Activated naive CD8-positive, alpha-beta T cell treated with anti-CD3 and anti-CD28 coated beads, Interleukin-2, amount 50 U/mL, for 16 hours (primary cell): ENCODE results near the gene LRRTM4.

Source experiments
- DNase-seq: peaks from one replicate; pipeline ENCODE4 v3.0.0-alpha.2; 2020; ENCODE audit warnings: low read depth, low spot score

Gene LRRTM4

DNA sequence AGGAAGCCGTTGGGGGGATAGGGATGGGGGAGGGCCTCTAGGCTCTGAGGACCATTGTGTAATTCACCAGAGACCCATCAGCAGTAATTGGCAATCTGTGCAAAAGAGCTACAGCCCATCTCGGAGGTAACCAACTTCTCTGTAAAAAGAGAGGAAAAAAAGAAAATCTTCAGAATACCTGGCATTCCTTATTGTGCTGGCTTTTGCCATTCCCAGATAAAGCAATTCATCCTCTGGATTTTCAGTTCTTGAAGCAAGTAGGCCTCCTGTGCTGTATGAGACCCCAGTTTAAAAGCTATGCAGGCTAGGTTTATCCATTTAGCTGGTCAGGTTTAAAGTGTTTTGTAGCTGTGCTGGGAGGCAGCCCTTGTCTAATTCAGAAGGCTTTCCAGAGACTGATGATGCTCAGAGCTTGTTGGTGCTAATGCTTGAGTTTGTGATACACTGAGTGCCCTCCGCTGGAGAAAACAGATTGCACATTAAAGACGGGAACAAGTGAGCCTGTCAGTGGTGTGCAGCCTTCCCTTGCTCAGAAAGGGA, at the start of gene LRRTM4:
Gene LRRTM4, minus strand, starts transcription at position 446 of the 540 bp plus-strand sequence.
- DNase-seq = no peak

GRCh38 chr2:77571545-77571944, 49.4 kb upstream of the LRRTM4 start:
- DNase-seq = no peak

DNA sequence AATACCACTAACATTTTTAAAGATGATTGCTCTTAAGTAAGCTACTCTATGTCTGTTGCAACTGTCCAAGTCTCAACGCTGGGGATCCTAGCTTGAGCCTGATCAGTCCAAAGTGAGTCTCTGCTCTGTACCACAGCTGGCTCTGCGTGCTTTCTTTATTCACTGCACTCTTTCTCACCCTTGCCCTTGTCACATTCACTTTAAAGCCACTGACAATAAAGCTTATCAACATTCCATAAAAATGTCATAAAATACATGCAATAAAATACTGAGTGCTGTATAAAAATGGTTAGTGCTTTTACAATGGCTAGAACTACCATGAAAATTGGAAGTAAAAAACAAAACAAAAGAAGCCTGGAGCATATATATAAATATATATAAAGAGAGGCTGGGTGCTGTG, 45.5 kb upstream of the LRRTM4 start:
- no peak for DNase-seq

DNA sequence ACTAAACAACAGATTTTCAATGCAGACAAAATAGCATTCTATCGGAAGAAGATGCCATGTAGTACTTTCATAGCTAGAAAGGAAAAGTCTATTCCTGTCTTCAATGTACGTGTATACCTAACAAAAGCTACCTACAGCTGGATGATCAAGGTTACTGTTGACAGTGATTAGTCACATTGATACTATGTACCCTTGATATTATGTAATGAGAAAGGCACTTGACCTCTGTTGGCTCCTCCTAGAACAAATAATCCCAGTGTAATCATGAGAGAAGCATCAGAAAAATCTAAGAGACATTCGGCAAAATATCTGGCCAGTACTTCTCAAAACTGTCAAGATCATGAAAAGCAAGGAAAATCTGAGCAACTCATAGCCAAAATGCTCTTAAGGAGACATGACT, 44.4 kb upstream of the LRRTM4 start:
- DNase-seq = no peak

- no peak for DNase-seq
These were observed 44.0 kb upstream of the LRRTM4 start for GRCh38 chr2:77566131-77566530.

GRCh38 chr2:77552956-77553355, 30.8 kb upstream of the LRRTM4 start:
- no peak for DNase-seq

GRCh38 chr2:77538031-77538430, 15.9 kb upstream of the LRRTM4 start:
- no peak for DNase-seq

DNA sequence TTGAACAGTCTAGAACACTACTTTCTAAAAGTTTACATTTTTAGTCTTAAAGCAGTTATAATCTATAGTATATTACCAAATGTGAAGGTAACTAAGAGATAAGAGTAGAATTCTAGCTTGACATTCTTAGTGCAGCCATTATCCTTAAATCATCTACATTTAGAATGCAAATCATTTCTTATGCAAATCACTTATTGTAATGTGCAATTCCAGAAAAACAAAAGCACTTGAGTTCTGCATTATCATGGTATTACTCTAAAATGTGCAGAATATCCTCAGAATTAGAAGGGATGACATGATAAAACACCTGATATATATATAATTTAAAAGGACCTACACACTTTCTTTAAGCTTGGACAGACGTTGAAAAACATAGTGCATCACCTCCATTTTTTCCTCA, 712 bp upstream of the LRRTM4 start:
- DNase-seq = no peak

DNA sequence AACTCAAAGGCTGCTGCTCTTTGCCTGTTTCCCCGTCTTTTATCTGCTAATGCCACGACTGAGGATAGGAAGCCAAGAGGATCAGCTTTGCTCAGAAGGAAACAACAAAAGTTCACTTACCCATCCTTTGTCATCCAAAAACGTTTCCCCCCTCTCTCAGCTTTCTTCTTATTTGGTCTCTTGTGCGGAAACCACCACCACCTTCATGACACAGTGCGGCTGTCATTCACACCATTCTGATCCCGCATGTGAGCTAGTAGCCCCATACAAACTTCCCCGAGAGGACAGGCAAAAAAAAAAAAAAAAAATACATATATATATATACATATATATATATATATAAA, 656 bp downstream of the LRRTM4 start:
- no peak for DNase-seq

DNA sequence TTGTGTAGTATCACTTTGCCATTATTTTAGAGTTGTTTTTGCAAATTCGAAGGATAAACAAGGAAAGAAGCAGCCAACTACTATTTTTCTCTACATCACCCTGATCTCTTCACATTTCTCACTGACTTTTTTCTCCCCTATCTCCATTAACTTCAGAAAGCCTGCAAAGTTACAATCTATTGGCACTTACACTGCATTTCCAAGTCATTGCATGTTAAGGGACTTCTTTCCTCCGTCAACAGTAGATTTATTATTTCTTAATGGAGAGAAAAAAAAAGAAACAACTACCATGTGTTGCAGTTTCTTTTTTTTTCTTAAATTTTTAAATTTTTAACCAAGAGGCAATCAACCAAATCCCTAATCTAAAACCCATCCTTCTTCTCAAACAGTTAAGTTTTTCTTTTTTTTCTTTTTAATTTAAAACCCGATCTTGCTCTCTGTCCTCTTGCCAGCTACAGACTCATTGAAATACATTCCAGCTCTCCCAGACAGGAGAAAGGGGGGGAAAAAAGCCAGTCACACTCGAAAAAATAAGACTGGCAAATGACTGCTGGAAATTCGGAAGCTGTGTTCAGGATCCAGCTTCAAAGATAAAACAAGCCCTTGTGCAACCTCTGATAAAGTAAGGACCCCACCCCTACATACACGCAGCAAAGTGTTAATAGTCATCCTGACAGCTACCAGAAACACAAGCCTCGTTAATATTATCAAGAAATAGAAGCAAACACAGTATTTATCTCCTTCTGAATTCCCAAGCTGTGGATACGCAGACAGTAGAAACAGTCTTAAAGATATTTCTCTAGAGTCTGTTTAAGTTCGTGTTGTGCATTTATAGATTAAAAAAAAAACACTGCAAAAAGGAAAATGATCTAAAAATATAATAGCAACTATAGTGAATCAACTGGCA, 1.3 kb downstream of the LRRTM4 start:
- DNase-seq = no peak

DNA sequence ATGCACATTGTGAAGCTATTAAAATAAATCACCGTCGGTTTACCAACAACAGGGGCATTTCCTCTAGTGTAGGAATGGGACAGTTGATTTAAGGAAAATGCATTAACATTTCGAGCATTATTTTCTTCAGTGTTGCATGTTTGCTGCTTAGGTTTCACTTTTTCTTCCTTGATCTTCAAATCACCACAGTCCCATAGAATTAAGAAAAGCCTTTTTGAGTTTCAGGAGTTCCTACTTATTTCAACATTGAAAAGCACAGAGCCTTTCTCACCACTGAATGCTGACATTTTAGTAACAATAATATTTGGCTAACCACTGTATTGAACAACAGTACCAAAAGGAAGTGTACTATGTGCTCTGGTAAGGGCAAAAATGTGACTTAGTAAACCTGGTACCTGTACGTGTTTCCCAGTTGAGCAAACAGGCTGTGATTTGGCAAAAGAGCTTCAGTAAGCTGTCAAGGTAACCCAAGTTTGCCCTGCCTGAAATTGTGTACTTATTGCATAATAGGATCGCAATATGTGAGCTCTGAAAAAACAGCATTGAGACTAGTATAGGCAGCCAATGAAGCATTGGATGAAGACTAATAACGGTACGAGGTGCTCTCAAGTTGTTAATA, 2.2 kb downstream of the LRRTM4 start:
- no peak for DNase-seq

DNA sequence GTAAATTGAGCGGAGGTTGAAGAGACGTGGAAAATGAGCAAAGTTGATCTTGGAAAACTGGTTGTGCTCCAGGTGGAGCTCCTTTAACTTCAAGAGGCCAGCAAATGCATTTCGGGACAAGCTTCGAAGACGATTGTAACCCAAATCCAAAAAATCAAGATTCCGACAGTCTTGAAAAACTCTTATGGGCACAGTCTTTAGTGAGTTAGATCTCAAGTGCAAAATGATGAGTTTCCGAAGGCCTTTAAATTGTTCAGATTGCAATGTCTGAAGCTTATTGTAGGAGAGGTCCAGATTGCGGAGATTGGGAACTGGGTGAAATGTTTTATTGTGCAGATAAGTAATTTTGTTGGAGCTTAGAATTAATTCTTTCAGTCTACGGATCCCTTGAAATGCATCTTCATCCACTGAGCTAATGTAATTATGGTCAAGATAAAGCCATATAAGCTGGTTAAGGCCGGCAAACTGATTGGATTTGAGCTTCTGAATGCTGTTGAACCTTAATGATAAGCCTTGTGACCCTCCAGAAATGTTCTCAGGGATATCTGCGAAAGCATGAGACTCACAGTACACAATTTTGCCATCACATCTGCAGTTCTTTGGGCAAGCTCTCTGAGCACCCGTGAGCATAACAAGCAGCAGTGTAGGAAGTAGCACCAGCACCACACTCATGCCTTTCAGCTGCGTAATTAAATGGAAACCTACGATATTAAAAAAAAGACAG, 2.9 kb downstream of the LRRTM4 start:
- no peak for DNase-seq

- DNase-seq = no peak
These were observed 3.9 kb downstream of the LRRTM4 start for GRCh38 chr2:77518311-77518710.

- no peak for DNase-seq
These were observed 9.0 kb downstream of the LRRTM4 start for GRCh38 chr2:77513191-77513590.

DNA sequence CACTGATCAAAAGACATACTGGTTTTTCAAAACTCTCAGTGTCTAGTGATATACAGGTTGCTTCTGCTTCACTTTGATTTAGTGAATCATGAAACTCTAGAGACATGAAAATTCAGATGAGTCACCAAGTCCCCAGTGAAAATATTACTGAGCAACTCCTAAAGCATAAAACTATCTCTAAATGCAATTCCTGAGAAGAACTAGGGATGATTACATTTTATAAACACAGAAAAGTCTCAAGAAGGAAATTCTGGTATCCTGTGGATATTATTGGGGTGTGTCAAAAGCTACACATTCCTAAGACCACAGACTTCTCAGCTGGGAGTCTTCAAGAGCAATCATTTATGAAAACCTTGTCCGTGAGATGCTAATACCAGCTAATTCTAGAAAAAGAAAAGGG, 9.7 kb downstream of the LRRTM4 start:
- DNase-seq = no peak

DNA sequence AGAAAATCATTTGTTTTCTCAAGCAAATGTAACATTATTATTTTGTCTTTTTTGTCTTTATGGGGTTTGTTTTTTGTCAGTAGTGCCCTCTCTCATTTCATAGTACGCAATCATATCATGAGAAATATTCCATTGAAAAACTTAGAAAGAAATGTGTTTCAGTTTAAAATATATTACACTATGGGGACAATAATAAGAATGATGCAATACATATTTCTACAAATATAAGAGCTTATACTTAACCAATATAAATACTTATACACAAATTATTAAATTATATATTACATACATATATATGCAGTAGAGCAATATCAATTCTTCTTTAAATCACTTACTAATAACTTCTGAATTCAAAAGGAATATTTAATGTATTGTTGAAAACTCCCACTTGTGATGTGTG, 13.7 kb downstream of the LRRTM4 start:
- DNase-seq = no peak

GRCh38 chr2:77507657-77508056, 14.5 kb downstream of the LRRTM4 start:
- no peak for DNase-seq

GRCh38 chr2:77488141-77488540, 34.0 kb downstream of the LRRTM4 start:
- no peak for DNase-seq

DNA sequence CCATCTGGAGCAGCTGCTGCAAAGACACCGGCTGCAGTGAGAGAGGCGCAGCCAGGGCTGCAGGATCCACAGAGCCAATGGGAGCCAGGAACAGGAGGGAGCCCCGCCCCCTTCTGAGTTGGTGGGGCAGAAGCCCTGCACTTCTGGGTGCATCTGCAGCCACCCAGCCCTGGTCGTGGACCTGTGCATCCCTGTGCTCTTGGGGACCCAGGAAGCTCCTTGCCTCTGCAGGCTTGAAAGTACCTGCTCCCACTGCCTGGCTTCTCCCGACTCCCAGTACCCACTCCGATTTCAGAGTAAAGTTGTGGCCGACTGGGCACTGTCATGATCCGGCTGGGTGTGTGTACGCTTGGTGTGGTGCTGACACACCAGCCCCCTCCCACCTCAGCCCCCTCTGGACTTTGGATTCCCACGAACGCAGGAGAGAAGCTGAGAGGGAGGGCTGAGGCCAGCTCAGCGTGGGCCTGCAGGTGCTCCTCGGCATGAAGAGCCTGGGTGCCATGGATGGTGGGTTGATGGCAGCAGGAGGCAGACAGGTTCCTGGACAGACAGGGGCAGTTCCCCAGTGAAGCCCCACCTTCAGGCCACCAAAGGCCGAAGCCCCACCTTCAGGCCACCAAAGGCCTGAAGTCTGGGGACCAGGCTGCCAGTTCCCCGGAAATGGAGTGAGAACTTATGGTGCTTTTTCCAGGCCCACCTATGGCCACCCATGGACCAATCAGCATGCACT, 34.9 kb downstream of the LRRTM4 start:
- DNase-seq = no peak

- no peak for DNase-seq
These were observed 38.1 kb downstream of the LRRTM4 start for GRCh38 chr2:77484026-77484425.

DNA sequence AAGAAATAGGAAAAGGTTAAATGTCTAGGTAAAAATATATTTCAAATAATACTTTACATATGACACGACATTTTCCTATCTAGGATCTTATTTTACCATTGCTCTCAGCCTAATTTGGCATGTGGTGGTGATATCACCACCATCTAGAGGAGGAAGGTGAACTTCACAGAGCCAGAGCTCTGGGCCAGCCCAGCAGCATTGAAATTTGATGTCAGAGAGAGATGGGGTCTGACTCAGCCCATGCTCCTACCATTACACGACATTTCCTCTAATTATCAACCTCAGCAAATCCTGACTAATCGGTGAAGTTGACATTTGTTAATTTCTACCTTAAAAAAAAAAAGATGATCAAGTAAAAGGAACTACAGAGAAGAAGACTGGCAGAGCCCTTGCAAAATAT, 42.3 kb downstream of the LRRTM4 start:
- DNase-seq = no peak

GRCh38 chr2:77479395-77479794, 42.8 kb downstream of the LRRTM4 start:
- DNase-seq = no peak
